Left ventricle myocardium inferior (tissue), 1 donor: ENCODE measurements around the gene PIK3C2G. TPM values are rescaled to one million over a fixed set of nuclear protein-coding genes. Genes with fewer than 3 reads are reported as not detected.

Source experiments
- DNase-seq: peaks from one replicate; pipeline ENCODE4 v3.0.0-alpha.2; 2020
- H3K27ac ChIP-seq: fragments of 200-600 bp; replicated peaks from 2 replicates; pipeline ENCODE4 v1.8.0; 2021
- H3K27me3 ChIP-seq: fragments of 200-600 bp; 2 replicates; pipeline ENCODE4 v1.8.0; 2021; ENCODE audit warnings: low read depth
- H3K36me3 ChIP-seq: fragments of 200-600 bp; 2 replicates; pipeline ENCODE4 v1.8.0; 2021
- H3K4me1 ChIP-seq: fragments of 200-600 bp; 2 replicates; pipeline ENCODE4 v1.8.0; 2021
- H3K4me3 ChIP-seq: fragments of 200-600 bp; 2 replicates; pipeline ENCODE4 v1.8.0; 2021; ENCODE audit warnings: mild to moderate bottlenecking, moderate library complexity
- H3K9me3 ChIP-seq: fragments of 200-600 bp; replicated peaks from 2 replicates; pipeline ENCODE4 v1.8.0; 2021
- intact Hi-C: fragments of 100-400 bp; cut with micrococcal nuclease; formaldehyde crosslinking; loops from one replicate; pipeline ENCODE4 v1.11.0; 2022
- total RNA-seq: library from RNA; stranded (reverse); fragmentation: NEBNext Ultra II Directional; extraction: Animal tissue kit (Norgen Biotek cat#: 25700); gene quantifications from one replicate; pipeline ENCODE4 v1.2.1, GENCODE V29; 2021
- TF ChIP-seq, protein P1 (sequence below): fragments of 200-600 bp; IDR thresholded peaks from 2 replicates; pipeline ENCODE4 v1.8.0; 2021; ENCODE audit warnings: antibody characterized with exemption, mild to moderate bottlenecking, borderline replicate concordance
- donor health status: DM: no; HTN: yes; CAD: no; lungs with severe emphysema.

PIK3C2G gene
- total RNA-seq, 1 donor from 2014 or later = not detected

DNA sequence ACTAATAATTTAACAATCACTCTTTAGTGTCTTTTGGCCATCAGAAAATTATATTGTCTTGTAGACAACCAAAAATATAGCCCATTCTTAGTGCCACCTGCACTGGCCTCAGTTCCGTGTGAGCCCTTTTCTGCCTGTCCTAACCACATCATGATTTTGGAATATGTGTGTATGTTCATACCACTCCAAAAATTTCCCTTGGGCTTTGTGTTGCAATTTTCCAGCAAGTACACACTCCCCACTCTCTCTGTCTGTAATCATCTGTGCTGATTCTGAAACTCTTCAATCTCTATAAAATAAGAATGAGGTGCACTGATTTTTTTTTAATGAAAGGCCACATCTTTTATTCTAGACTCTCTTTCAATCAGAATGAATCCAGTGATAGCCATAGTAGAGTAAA, 196.0 kb downstream of the PIK3C2G start:
- intact Hi-C loops = no loop called here
- no peak overlapping the region for H3K27ac ChIP-seq
- H3K4me3 ChIP-seq = no peak overlapping the region
- TF ChIP-seq, protein P1, sequence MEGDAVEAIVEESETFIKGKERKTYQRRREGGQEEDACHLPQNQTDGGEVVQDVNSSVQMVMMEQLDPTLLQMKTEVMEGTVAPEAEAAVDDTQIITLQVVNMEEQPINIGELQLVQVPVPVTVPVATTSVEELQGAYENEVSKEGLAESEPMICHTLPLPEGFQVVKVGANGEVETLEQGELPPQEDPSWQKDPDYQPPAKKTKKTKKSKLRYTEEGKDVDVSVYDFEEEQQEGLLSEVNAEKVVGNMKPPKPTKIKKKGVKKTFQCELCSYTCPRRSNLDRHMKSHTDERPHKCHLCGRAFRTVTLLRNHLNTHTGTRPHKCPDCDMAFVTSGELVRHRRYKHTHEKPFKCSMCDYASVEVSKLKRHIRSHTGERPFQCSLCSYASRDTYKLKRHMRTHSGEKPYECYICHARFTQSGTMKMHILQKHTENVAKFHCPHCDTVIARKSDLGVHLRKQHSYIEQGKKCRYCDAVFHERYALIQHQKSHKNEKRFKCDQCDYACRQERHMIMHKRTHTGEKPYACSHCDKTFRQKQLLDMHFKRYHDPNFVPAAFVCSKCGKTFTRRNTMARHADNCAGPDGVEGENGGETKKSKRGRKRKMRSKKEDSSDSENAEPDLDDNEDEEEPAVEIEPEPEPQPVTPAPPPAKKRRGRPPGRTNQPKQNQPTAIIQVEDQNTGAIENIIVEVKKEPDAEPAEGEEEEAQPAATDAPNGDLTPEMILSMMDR = no peak
- H3K36me3 ChIP-seq = no peaks in the 10 kb centered on the region
- no peaks in the 10 kb centered on the region for H3K27me3 ChIP-seq
- no peak for DNase-seq
- peaks cover 4% of the 10 kb centered on the region for H3K9me3 ChIP-seq
- peaks cover 6% of the 10 kb centered on the region for H3K4me1 ChIP-seq

DNA sequence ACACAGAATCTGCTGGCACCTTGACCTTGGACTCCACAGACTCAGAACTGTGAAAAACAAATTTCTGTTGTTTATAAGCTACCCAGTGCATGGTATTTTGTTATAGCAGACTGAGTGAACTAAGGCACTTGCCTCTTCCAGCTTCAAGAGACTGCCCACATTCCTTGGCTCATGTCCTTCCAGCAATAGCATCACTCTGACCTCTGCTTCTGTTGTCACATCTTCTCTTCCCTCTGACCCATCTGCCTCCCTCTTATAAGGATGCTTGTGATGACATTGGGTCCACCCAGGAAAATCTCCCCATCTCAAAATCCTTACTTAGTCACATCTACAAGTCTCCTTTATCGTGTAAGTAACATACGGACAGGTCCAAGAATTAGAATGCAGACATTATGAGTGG, 200.4 kb downstream of the PIK3C2G start:
- Histone ChIP-seq H3K4me3 (no peak overlapping the region), H3K4me1 (peaks cover 9% of the 10 kb centered on the region), H3K27me3 (no peaks in the 10 kb centered on the region), H3K9me3 (no peaks in the 10 kb centered on the region), H3K36me3 (no peaks in the 10 kb centered on the region), H3K27ac (peak overlapping the region; percentile 10)
- intact Hi-C loops = no loop called here
- TF ChIP-seq, protein P1 = no peak
- DNase-seq = no peak

DNA sequence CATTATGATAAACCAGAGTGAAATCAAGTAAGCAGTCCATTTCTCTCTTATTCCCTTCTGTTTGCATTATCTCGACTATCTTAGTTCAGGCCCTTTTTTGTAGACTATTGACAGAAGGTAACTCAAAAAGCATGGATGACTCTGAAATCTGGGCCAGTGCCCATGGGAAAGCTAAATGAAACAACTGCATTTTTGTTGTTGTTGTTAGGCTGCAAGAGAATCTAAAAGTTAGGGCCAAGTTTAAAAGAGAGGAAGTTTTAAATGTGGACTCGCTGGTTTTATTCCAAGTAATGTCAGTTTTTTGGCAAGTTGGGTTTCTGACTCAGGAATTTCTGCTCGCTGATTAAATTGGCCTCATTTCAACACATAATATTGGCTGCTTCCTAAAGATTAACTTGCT, 201.1 kb downstream of the PIK3C2G start:
- Histone ChIP-seq H3K36me3 (no peaks in the 10 kb centered on the region), H3K4me1 (peaks cover 9% of the 10 kb centered on the region), H3K4me3 (no peak overlapping the region), H3K27me3 (no peaks in the 10 kb centered on the region), H3K27ac (peak overlapping the region; percentile 10), H3K9me3 (no peaks in the 10 kb centered on the region)
- intact Hi-C loops = no loop called here
- DNase-seq = no peak
- TF ChIP-seq, protein P1 = no peak

DNA sequence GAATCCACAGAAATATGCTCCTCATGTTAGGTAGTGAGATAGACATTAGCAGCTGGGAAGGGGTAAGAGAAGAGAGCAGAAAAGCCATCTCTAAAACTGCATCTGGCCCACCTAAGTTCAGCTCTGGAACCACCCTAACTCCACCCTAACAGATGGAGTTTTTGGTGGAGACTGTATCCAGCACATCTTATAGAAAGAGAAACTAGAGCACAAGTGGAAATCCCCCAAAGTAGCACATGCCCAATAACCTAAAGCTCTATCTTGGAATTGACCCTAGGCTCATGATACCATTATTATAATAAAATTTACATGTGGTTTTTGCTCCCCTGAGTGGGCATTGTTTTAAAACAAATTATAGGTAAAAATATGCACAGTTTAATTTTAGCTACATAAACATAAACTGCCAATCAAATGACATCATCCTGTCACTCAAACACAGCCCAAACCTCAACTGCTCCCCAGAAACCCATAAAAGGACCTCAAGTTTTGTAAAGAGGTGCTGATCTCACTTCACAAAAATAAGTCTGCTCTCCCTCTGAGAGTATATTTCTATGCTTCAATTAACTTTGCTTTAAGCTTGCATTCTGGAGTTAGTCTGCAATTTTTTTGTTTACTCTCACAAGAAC, 206.4 kb downstream of the PIK3C2G start:
- no peak for DNase-seq
- Histone ChIP-seq H3K9me3 (no peaks in the 10 kb centered on the region), H3K36me3 (no peaks in the 10 kb centered on the region), H3K27ac (no peak overlapping the region), H3K27me3 (no peaks in the 10 kb centered on the region), H3K4me3 (no peak overlapping the region), H3K4me1 (no peaks in the 10 kb centered on the region)
- intact Hi-C loops = no loop called here
- TF ChIP-seq, protein P1 = no peak

DNA sequence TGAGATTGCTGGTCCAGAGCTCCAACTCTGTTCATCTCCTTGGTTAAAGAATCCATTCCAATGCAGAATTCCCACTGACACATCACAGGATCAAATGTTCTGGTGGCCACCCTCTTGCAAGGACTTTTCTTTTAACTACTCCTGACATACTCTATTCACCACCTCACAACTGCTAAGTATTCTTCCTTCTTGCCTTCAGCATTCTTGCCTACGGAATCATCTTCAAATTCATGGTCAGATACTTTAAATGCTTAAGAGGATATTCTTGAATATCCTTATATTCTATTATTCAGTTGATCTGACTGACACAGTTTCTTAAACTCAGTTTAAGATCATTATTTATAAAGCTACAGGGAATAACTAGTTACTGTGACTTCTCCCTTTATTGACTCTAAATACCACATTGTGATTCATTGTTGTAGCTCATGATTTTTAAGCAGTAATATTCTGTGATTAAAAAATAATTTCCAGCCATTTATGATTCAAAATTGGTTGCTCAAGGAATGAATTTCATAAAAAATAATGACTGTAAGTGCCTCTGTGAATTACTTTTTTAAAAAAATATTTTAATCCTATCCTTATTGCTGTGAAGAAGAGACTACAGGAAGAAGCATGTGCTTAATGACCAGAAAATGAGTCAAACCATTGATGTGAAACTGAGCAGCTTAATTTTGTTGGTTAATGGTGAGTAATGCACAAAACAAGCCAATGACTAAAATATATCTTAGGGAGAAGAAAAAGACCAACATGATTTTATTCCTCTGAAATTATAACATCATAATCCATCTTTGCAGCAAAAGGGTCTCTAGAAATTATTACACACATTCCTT, 207.1 kb downstream of the PIK3C2G start:
- TF ChIP-seq, protein P1 = no peak
- DNase-seq = no peak
- Histone ChIP-seq H3K27ac (no peak overlapping the region), H3K4me1 (no peaks in the 10 kb centered on the region), H3K36me3 (no peaks in the 10 kb centered on the region), H3K4me3 (no peak overlapping the region), H3K27me3 (no peaks in the 10 kb centered on the region), H3K9me3 (no peaks in the 10 kb centered on the region)
- intact Hi-C loops = no loop called here
